NCI-H1105 (cell line): Measurements from ENCODE around the gene SAMD1.

ENCODE experiments used
- DNase-seq: peaks from one replicate; lab custom pipeline; 2025; lab: John Stamatoyannopoulos, UW

The SAMD1 gene

DNA sequence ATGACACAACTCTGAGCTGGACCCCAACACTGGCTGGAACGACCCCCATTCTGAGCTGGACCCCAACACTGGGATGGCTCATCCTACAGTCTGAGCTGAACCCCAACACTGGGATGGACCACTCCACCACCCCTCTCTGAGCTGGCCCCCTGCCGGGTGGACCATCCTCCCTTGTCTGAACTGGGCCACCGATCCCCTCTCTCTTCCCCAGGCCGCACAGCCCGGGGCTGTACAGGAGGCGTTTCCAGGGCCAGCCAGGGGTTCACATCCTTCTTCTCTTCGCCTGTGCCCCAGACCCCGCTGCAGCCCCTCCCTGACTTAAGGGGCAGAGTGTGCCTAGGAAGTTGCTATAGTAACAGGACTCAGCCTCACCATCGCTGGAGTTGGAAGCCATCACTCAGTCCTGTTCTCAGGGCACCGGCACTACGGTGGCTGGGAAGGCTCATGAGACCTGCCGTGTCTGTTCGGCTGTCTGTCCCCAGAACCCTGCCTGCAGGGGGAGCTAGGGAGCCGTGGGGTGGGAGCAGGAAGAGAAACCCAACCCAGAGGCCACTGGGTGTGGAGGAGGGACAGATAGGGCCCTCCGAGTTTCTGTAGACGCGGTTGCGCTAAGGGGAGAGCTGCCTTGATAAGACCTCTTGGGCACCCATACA, 23.3 kb upstream of the SAMD1 start:
- DNase-seq, result no peak

DNA sequence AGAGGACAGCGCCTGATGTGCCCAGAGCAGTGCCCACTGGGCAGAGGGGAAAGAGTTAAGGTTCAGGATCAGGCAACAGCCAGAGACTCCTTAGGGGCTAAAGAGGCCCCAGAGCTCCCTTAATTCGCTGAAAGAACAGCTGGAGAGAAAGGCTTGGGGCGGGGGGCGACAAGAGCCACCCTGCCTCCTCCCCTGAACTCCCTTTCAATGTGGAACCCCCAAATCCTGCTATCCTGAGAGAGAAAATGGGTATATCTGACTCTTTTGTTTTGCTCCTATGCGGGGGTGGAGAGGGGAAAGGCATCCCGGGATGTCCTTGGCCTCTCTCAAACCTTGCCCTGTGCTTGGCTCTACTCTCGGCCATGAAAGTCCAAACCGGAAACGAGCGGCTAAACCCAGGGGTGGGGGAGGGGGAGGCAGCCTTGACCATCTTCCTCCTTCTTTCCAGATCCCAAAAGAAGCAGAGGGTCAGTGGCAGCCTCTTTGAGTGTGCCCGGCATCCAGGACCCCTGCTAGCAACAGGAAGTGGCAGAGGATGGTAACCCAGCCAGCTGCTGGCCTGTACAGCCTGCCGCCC, 22.3 kb upstream of the SAMD1 start:
- no peak for DNase-seq

DNA sequence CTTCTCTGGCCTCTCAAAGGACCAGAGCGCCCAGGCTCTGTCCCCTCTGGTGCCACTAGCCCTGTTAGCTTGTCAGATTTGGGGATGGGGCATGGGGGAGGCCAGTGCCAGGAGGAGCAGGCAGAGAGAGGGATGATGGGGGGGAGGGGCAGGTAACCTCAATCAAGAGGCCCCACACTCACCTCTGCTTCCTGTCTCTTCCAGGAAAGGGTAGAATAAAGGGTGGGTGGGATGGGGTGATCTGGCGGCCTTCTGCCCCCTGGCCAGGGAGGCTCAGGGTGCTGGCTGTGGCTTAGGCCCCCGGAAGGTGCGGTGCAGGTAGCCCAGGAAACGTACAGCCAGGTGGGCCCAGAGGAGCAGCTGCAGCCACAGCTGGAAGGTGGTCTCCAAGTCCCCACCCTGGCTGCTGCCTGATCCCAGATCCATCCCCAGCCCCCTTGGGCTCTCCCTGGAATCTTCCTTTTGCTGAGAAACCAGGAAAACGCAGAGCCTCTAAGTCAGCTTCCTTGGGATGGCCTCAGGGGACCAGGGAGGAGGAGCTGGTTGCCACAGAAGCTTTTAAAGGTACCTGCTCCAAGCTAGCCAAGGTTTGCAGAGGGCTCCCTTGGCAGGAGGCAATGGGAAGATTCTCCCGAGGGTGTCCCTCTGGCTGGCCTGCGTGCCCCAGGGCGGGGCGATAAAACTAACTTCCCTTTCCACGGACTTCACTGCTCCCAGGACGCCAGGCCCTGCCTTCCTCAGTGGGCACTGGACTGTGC, 21.7 kb upstream of the SAMD1 start:
- no peak for DNase-seq

DNA sequence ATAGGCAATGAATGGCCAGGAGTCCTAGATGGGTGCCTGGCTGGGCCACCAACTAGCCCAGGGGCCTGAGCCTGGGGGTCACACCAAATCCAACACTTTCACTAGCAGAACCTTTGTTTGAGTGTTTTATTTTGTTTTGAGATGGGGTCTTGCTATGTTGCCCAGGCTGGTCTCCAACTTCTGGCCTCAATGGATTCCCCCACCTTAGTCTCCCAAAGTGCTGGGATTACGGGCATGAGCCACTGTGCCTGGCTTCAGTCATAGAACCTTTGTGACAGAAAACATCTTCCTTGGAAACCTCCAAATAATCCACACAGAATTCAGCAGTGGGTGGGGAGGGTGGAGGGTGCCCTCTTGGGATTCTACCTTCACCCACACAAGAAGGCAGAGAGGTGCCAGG, 20.9 kb upstream of the SAMD1 start:
- no peak for DNase-seq

DNA sequence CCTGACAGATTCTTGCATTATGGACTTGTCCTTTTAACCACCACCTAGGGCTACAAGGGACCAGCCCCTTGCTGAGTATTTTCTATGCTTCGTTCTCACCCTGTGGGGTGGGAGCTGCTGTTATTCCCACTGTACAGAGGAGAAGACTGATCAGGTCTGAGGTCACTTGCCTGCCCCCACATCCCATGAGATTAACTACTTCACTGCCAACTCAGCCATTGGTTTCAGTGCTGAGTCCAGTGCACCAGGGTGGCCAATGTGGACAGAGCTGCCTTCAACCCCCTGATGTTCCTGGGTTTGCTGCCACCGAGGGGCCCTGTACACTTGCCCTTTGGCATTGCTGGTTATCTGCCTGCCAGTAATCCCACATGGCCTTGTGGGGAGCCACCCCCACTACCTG, 20.1 kb upstream of the SAMD1 start:
- no peak for DNase-seq

DNA sequence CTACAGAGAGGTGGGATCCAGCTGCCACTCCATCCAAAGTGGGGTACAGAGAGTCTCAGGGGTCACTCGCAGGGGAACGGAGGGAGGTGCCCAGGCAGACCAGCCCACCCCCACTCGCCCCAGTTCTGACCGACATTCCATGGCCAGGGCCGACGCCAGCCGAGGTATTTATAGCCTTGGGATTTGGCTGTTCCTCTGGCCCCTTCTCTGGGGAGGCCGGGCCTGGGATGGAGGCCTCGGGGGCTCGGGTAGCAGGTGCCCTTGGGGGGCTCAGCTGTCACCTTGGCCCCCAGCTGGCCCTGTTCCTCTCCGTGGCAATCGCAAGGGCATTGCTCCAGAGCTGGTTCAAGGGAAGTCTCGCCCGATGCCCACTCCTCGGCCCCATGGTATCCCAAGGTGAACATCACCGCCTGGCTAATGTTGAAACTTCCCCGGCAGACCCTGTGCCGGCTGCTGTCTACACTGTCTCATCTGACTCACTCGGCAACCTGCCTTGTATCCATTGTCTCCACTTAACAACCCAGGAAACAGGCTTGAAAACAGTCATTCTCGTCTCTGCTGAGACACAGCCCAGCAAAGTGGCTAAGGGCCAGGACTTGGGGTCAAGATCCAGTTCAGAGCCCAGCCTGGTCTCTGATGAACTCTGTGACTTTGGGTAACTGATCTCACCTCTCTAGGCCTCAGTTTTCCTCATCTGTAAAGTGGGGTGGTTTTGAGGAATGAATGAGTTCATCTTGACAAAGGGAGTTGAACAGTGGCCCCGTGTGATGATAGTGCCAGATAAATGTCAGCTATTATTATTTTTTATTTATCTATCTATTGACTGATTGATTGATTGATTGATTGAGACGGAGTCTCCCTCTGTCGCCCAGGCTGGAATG, 17.3 kb upstream of the SAMD1 start:
- DNase-seq, result no peak

DNA sequence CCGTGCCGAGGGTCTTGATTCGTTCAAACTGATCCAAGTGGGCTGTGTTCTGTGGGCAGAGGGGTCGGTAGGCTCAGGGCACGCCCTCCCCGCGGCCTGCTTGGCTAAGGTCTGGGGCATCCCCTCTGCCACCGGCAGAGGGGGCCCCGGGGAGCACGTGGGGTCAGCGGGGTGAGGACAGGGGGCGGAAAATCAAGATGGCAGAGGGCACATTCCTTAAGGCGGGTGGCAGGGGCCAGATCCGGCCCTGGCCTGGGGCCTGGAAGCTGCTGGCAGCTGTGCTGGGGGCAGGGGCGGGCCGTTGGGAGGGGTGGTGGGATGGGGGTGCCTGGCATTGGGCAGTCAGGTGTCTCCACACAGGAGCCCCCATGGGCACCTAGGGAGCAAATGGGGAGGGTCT, 16.3 kb upstream of the SAMD1 start:
- no peak for DNase-seq

DNA sequence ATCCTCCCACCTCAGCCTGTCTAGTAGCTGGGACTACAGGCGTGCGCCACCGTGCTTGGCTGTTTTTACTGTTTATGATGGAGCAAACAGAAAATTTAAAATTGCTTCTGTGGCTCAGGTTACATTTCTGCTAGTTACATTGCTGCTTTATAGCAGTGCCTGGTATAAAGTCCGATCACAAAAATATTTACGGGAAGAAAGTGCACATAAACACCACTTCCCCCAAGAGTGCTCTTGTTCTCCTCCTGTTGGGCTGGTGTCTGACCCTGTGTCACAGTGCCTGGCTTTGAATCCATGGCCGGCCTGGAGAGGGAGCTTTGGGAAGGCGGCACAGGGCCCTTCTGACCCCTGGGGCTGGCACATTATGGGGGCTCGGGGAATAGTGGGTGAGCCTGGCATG, 15.1 kb upstream of the SAMD1 start:
- no peak for DNase-seq

DNA sequence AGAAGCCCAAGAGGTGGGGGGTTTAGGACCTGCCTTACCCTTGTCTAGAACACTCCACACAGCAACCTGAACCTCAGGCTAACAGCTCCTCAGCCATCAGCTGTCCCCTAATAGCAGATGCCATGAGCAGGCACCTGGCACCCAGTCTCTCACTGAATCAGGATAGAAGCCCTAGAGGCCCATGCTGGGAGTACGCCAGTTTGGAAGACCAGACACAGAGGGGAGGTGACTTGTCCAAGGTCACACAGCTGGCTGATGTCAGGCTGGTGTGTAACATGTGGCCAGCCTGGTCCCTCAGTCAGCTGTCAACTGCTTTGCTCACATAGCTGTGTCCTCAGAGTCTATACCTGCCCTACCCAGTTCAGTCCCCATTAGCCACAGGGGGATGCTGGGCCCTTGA, 12.8 kb upstream of the SAMD1 start:
- no peak for DNase-seq

DNA sequence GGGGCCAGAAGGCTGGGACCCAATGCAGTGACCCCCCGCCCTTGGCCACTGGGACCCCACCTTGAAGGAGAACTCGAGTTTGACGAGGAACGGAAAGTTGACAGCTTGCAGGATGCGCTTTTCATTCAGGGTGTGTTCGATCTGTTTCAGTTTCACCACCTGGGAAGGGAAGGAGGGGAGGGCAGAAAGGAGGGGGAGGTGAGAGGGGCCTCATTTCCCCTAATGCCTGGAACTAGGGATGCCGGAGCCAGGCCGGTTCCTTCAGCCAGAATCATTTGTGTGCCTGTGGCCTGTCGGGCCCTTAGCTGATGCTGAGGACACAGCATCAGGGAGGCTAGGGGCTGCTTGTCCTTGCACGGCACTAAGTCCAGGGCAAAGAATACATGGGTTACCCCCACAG, 12.2 kb upstream of the SAMD1 start:
- DNase-seq, result no peak

DNA sequence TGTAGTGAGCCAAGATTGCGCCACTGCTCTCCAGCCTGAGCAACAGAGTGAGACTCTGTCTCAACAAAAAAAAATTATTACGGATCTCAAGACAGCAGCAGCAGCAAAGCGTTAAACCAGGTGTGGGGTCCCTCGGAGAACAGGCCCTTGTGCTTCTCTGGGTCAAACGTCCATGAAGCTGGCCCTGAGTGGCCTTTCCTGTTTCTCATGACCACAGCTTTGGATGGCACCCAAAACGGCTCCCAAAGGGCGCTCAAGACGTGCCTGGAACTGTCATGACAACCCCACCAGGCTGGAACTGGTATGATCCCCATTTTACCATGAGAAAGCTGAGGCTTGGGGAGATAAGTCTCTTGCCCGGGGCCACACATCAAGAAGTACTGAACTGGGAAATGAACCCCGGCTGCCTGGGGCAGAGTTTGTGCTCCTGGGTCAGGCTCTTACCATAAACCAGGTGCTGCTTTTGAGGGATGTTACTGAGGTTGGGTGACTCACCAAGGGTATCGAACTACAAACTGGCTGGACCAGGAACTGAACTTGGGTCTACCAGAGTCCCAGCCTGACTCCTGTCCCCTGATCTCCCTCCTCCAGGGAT, 11.6 kb upstream of the SAMD1 start:
- no peak for DNase-seq

DNA sequence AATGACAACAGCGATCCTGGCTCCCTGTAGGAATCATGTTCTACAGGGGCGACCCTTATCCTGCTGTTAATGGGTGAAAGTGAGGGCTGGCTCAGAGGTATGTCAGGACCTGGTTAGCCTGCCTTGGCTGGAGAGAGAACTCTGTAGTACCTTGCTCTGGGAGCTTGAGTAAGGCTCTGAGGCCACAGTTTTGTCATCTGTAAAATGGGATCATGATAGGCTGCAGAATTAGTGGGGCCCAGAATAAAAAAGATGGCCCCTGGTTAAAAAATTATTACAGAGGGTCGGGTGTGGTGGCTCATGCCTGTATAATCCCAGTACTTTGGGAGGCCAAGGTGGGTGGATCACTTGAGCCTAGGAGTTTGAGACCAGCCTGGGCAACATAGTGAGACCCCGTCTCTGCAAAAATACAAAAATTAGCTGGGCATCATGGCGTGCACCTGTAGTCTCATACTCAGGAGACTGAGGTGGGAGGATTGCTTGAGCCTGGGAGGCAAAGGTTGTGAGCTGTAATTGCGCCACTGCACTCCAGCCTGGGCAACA, 10.5 kb upstream of the SAMD1 start:
- no peak for DNase-seq

DNA sequence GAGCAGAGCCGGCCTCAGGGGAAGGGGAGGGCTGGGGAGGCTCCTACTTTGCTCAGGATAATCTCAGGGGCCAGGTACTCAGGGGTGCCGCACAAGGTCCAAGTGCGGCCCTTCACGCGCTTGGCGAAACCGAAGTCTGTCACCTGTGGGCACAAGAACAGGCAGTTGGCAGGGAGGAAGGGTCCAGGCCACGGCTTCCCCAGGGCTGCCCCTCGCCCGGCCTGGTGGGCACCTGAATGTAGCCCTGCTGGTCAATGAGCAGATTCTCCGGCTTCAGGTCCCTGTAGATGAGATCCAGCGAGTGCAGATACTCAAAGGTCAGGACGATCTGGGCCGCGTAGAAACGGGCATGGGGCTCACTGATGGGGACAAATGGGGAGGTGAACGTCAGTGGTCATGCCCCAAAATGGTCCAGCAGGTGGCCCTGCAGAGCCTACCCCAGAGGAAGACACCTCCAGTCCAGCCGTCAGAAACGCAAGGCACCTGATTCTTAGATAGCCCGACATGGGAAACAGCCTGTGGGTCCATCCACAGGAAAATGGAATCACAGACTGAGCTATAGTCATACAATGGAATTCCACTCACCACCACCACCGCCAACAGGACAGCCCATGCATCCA, 7.1 kb upstream of the SAMD1 start:
- no peak for DNase-seq

DNA sequence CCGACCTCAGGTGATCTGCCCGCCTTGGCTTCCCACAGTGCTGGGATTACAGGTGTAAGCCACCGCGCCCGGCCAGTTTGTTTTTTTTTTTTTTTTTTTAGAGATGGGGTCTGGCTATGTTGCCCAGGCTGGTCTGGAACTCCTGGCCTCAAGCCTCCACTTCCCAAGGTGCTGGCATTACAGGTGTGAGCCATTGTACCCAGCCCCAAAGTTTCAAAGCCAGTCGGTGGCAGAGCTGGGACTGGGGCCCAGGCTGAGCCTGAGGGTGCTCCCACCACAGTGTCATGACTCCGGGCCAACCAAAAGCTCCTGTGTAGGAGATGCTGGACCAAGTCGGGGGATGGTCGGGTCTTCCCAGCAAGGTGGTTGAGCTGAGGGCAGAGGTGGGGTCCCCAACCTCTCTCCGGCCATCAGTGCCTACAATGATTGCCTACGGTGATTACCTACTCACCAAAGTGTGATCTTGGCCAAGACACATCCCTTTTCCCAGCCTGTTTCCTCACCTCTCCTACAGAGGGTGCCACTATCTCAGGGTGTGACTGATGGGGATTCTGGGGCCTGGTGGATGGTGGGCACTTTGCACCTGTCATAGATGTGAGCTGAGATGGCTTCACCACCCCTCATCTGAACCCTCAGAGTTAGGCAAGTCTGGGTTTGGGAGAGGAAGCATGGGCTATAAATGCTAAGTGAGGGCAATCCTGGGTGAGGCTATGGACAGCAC, 5.9 kb upstream of the SAMD1 start:
- no peak for DNase-seq

DNA sequence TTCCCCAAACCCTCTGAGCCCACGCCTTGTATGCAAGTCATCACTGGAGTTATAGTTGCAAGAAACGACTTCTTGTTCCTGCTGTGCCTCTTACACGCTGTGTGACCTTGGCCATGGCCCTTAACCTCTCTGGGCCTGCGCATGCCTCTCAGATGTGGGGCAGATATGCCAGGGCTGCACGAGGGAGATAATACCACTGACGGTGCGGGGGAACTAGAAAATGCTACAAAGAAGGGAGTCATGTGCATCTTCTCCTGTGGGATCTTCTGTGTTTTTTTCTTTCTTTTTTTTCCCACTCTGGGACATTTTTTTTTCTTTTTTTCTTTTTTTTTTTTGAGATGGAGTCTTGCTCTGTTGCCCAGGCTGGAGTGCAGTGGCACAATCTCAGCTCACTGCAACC, 4.3 kb upstream of the SAMD1 start:
- DNase-seq, result no peak

DNA sequence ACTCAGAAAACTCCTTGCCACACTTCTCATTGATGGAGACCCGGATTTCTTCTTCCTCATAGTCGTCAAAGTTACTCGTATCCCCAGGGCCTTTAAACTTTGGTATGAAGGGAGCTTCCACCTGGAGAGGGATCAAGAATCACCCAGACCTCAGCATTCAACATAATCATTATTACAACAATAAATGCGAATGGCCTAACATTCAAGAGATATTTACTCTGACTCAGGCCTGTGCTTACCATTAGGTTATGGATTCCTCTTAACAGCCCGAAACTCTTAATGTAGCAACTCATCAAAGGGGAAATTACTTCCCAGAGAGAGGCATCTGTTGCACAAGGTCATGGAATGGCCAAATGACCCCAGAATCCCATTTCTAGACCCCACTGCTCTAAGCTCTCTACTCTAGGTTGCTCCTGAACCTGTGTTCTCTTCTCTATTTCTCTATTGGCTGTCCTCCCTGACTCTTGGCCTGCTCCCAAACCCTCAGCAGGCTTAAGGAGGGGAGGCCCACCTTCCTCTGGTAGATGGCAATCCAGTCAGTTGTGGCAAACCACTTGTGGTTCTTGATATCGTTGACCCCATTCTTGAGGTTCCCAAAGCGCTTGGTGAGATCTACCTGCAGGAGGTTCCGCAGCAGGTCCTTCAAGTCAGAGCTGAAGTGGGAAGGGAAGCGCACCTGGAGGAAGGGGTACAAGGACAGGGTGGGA, 2.7 kb upstream of the SAMD1 start:
- no peak for DNase-seq

DNA sequence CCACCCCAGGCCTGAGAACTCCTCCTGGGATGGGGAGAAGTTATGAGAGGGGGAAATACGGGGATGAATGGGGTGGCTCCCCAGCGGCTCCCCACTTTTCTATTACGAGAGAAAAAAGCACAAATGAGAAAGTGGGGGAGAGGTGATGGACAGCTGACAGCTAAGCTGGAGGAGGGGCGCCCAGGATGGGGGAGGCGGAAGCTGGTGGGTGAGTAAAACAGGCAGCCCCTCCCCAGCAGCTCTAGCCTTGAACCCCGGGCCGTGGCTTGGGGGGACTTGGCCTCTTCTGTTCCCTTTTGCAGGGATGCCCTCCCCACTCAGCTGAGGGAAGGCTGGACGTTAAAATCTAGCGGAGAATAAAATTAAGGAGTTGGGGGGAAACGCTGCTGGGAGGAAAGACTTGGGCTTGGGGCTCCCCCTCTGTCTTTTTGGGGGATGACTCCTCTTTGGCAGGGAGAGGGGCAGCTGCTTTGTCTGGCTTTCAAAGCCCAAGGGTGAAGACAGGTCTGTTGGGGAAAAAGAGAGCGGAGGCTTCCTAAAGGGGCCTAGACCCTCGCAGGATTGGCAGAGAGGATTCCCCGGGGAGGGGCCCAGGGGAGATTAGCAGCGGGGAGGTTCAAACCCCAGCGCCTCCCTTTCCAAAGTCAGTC, 1.4 kb upstream of the SAMD1 start:
- DNase-seq, result no peak

DNA sequence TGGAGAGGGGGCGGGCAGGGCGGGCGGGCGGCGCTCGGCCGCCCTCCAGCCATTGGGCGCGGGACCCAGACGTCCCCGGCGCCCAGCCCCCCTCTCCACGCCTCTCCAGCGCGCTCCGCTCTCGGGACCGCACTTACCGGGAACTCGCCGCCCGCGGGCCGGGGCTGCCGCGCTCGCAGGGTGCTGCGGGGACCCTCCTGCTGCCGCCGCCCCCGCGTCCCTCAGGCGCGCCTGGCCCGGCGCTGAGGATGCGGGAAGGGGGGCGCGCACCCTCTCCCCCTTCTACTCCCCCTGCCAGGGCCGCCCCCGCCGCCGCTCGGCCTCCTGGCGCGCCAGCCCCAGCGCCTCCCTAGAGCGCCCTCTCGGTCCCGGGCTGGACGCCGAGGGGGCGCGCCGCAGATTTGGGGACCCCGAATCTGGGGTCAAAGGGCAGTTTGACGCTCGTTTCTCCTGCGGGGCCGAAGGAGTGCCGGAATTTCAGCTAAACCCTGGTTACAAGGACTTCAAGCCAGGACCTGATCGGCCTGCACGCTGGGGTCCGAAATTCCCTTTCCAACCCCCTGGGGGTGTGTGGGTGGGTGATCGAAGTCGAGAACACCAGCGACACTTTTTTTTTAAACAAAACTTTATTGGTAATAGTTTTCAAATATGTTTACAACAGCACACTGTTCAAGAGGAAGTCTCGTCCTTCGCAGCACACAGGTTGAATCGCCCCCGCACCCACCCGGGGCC, 696 bp upstream of the SAMD1 start:
- DNase-seq, result peak; percentile 74
